Measurements from ENCODE around the gene EIF2S1.
"Not testable (repeated sequence)": the region's sequence is repeated elsewhere in the genome, so short reads cannot be mapped to it uniquely, and the experiment has no call there.

Gene EIF2S1

DNA sequence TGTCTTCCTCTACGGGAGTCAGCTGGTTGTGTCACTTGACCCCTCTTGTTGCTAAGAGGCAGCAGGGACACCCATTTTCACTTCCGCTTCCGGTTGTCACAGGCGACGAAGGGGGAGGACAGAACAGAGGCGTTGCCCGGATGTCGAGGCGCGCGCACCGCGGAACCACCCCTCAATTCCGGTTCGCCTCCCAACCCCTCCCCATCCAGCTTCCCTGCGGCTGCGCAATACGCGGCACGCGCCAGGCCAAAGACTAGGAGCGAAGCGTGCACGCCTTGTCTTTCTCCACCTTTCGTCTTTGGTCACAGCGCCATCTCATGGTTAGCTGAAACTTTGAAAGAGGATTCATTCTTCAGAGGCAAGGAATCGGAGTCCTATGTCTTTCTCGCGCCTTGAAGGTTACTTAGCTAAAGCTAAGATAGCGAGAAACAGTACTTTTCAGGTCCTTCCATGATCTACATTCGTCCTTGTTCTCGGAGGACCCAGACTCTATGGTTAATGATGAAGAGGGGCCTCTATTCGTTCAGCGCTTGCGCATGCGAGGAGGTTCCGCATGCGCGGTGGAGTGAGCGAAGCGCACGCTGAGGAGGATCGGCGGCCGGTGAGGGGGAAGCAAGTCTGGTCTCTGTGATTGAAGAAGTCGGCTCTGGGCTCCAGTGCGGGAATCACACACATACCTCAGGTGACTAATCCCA is at the start of gene EIF2S1, which contains the start of gene ATP6V1D:
TSS of gene EIF2S1 (plus strand) at position 554 of the 695 bp plus-strand sequence. CDS start 4,440 bp downstream, outside the sequence.
TSS of gene ATP6V1D (minus strand) at position 30 of the 695 bp plus-strand sequence. CDS start 106 bp downstream, outside the sequence.
- peak; percentile 98 to 99 for DNase-seq (ENCODE audit: low read depth in 2 of 2)

- no peak for DNase-seq (ENCODE audit: low read depth in 2 of 2)
Observed at GRCh38 chr14:67311868-67312267, 48.3 kb upstream of the EIF2S1 start.

DNA sequence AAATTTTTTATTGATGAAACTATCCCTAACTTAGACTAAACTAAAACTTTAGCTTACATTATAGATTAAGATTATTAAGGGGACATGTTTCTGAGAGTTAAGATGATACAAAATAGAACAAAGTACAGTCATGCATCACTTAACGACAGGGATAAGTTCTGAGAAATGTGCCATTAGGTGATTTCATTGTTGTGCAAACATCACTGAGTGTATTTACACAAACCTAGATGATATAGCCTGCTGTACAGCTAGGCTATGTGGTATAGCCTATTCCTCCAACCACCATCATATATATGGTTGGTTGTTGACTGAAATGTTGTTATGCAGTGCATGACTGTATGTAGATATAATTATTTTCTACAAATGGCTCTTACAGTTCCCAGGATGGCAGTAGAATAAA is 47.0 kb upstream of the EIF2S1 start:
- no peak for DNase-seq (ENCODE audit: low read depth in 2 of 2)

DNA sequence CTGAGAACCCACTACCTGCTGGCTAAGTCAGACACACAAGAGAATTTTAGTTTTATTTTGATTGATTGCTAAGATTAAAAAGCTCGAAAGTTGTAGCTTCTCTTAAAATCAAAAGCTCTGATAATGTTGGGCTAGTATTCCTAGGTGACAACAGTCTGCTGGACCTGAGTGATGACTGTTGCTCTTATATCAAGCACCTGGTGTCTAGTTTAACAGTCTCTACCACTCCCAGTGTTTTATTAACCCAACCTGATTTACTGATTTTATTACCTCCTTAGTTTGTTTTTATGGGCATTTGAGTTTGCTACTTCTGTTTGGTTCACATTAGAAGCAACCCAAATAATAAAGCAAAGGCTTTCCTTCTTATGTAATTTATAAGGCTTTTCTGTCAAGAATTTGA is 42.3 kb upstream of the EIF2S1 start:
- no peak for DNase-seq (ENCODE audit: low read depth in 2 of 2)

DNA sequence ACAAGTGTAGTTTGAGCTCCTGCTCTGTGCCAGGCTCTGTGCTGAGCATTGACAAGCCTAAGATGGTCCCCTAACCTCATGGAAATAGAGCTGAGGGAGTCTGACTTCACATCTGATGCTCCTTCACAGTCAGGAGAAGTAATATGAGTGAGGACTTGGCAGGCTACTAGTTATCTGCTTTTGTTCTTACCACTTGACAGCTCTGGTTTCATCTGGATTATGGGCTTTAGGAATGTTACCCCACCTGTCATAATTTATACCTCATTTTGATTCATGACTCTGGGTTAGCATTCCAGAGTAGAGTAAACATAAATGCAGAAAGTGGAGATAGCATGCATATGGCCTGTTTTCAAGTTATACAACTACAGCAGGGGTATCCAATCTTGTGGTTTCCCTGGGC is 41.0 kb upstream of the EIF2S1 start:
- DNase-seq (ENCODE audit: low read depth in 2 of 2) = no peak

GRCh38 chr14:67329666-67330065 is 30.5 kb upstream of the EIF2S1 start:
- not testable (repeated sequence) for DNase-seq (ENCODE audit: low read depth in 2 of 2)

DNA sequence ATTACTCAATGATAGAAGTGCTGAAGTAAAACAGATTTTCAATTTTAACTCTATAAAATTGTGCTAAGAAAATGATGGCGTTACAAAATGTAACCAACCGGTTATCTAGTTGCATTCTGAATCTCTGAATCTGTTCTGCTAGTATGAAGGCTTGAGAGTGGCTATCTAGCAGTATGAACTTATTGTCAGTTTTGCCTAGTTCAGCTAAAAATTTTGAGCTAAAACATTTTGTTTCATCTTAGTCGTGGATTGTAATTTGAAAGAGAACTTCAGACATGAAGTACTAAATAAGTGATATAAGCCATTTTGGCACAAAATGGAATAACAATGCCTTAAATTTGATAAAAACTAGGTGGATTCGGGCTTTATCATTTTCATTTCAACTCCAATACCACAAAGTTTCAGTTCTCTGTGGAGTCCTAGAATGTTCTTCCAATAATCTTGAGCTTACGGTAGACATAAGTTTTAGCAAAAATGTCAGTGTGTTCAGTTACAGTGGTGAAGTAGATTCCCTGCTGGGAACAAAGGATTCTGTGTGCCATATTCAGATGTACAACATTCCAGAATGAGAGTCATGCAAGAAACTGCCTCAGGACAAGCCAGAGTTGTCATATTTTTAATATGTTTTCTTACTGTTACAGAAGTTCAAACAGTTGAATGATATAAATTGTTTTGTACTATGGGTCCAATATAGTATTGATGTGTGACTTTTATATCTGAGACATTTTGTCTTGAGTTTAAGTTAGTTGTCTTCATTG is 28.6 kb upstream of the EIF2S1 start:
- DNase-seq (ENCODE audit: low read depth in 2 of 2) = no peak

DNA sequence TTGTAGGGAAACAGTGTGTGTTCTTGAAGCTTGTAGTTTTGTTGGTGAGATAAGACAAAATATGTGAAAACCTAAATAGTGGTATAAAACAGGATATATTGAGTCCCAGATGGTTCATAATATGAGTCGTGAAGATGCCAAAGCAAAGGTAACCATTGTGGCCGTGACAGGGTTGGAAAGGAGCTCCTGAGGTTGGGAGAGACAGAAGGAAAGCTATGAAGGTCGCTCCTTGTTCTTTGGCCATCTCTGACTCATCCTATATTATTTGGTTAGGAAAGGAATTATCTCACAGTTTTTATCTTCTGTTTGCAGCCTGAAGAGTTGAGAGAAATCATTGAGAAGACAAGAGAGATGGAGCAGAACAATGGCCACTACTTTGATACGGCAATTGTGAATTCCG is 27.7 kb upstream of the EIF2S1 start:
- no peak for DNase-seq (ENCODE audit: low read depth in 2 of 2)

DNA sequence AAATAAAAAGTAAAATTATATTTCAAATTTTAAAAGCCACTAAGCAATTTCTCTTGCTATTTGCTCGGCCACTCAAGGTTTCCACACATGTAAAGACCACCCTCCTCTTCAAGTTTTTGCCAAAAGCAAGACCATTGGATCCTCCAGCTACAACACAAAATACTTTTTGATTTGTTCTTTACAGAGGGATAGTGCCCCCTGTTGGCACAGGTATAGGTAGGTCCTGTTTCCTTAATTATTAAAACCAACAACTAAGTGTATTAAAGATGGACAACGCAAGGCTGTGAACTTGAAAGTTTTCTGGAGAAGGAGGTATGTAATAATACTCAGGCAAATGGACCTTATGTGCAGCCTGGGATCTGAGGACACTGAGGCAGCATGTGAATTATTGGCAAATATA is 24.3 kb upstream of the EIF2S1 start:
- DNase-seq (ENCODE audit: low read depth in 2 of 2) = no peak

GRCh38 chr14:67341231-67341630 is 18.9 kb upstream of the EIF2S1 start:
- DNase-seq (ENCODE audit: low read depth in 2 of 2) = not testable (repeated sequence)

DNA sequence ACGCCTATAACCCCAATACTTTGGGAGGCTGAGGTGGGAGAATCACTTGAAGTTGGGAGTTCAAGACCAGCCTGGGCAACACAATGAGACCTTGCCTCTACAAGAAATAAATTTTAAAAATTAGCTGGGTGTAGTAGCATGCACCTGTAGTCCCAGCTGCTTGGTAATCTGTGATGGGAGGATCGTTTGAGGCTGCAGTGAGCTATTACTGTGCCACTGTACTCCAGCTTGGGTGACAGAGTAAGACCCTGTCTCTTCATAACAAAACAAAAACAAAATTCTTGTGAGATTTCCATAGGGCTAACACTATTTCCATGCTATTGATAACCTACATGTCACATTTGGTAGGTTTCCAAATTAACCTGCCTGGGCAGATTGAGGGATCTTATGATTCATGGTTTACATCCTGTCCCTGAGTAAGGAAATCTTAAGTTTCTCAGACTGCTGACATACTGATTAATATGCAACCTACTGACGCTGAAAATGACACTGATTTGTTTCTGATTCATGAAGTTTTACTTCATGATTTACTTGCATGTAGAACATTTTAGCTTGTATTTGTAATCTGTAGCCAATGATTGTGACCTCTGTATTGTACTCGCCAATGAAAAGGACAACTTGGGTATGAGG is 16.4 kb upstream of the EIF2S1 start:
- no peak for DNase-seq (ENCODE audit: low read depth in 2 of 2)

GRCh38 chr14:67345583-67345982 is 14.5 kb upstream of the EIF2S1 start:
- no peak for DNase-seq (ENCODE audit: low read depth in 2 of 2)

- no peak for DNase-seq (ENCODE audit: low read depth in 2 of 2)
Observed at GRCh38 chr14:67352055-67352454, 8.1 kb upstream of the EIF2S1 start.

GRCh38 chr14:67357186-67357968 is 2.8 kb upstream of the EIF2S1 start:
- DNase-seq (ENCODE audit: low read depth in 2 of 2) = no peak

DNA sequence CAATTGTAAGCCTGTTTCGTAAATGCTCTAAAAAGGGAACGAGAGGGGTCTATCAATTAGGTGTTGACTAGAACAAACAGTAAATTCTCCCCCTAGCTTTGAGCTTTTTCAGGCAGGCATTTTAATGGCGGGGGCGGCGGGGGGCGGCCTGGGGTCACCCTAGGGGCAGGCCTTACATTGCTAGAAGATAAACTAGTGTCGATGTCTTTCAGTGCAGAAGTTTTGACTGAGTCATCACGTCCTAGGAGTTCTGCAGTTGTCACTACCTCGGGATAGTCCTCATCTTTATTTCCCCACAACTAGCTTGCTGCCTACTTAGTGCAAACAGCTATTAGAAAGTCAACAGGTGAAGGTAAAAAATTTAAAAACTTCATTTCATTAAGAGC is 2.2 kb upstream of the EIF2S1 start:
- DNase-seq (ENCODE audit: low read depth in 2 of 2) = no peak

DNA sequence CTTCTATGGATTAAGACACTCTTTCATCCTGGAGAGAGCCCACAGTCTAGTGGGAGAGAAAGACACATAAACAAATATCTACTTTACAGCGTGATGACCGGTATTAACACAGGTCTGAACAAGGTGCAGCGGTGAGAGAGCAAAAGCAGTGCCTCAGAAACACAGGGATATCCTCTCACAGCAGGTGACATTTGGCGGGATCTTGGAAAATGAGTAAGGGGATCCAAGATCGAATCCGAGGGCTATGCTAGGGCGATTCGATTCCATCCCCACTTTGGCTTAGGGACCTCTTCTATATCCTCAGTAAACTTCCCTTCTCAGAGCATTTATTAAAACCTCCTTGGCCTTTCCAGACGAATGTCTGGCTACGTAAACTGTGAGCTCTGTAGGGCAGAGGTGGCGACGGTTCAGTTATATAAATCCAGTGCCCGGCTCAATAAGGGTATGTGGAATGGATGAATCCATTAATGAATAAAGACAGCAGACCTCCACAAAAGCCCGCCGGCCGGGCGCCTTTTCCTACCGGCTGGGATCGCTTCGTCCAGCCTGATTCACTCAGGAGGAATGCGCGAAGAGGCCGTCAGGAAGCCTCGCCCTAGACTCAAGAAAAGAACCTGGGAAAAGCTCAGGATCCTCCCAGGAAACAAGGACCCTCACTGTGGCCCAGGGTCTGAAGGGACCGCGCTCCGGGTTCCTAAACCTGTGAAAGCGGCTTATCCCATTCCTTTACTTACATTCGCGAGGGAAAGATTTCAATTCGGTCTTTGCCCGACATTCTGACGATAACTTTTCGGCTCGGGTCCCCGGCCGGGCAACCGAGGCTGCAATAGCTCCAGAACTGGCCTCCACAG is 979 bp upstream of the EIF2S1 start:
- DNase-seq (ENCODE audit: low read depth in 2 of 2) = no peak

DNA sequence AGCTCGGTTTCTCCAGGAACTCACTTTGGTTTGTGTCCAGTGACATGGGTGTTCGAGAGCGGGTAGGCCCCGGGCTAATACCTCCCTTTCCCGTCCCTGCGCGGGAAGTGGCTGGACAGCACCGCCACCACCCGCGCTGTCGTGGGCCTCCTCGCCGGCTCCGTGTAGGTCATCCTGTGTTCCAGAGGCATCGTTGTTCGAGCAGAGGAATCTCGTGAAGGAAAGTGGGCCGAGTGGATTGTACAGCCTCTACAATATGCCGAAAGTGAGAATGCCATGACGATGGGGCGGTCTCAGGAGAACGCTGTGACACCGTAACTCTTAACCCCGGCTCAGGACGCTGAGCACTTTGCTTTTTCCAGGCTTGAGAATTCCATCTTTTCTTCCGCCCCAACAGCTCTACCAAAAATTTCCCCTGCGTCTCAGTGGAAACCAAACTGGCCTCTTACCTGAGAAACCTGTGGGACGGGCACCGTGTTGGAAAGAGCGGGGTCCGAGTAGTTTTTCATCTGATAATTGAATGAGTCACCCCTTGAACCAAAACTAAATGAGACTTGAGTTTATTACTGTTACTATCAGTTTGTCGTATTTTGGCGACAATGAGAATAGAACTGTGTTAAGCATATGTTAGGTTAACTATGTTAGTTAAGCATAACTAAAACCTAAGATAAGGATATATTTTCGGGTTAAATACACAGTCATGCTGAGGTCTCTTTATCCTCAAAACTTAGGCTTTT is 510 bp downstream of the EIF2S1 start:
- no peak for DNase-seq (ENCODE audit: low read depth in 2 of 2)

DNA sequence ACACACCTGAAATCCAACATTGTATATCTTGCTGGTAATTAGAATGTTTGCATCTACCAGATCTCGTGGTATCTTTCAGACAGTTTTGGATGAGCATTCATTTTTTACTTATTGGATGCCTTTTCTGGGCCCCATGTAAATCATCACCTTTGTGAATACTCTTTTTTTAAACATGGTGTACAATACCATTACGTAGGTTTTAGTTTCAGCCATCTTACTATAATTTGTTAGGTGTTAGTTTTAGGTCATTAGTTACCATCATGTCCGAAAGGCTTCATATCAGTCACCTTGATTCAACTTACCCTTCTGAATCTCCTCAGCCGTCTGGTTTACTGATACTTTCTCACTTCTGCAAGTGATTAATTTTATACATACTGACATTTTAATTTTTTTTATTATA is 5.3 kb downstream of the EIF2S1 start:
- DNase-seq (ENCODE audit: low read depth in 2 of 2) = no peak

GRCh38 chr14:67370830-67371229 is 10.7 kb downstream of the EIF2S1 start:
- no peak for DNase-seq (ENCODE audit: low read depth in 2 of 2)
